ENCODE measurements around the gene KMT2C. TPM values are rescaled to one million over a fixed set of nuclear protein-coding genes. Genes with fewer than 3 reads are reported as not detected.
"Not testable (repeated sequence)": the region's sequence is repeated elsewhere in the genome, so short reads cannot be mapped to it uniquely, and the experiment has no call there.

Gene KMT2C
- total and polyA plus RNA-seq, 2 experiments from 2014 or later = 21.9 to 47.7 TPM

DNA sequence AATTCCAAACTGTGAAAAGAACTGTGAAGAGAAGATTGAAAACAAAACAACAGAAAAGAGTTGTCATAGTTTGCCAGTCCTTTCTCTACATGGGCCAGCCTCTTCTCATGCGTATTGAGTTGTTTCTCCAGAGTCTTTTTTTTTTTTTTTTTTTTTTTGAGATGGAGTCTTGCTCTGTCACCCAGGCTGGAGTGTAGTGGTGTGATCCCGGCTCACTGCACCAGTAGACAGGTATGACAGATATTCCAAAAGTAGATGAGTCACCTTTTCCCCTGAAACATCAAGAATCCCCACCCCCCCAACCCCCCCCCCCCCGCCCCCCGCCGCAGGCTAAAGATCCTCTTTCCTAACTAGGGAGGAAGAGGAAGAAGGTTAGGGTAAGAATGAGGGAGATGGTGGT lies 15.6 kb upstream of the KMT2C start:
- no peaks in the 10 kb centered on the region for H3K36me3 ChIP-seq (replicated peaks; ENCODE audit: insufficient read depth, low read depth)

GRCh38 chr7:152445386-152446008 lies 9.7 kb upstream of the KMT2C start:
- not testable (repeated sequence) for H3K4me2 ChIP-seq; DNase-seq (ENCODE audit: low spot score); H3K4me3 ChIP-seq; H3K9me2 ChIP-seq (replicated peaks; ENCODE audit: insufficient read depth); H3K9me3 ChIP-seq (ENCODE audit: low read depth); H2AFZ ChIP-seq; H3K27ac ChIP-seq; H3K27me3 ChIP-seq; H3K36me3 ChIP-seq (replicated peaks; ENCODE audit: insufficient read depth, low read depth); H4K20me1 ChIP-seq (ENCODE audit: insufficient read depth, poor library complexity, severe bottlenecking); H3K79me2 ChIP-seq; H3K4me1 ChIP-seq (ENCODE audit: insufficient read depth)
- 95% methylated on average over 18 of the region's 19 CpGs for WGBS (ENCODE audit: low lambda C conversion rate, missing lambda C conversion rate)

More for the DNA sequence above, 15.6 kb upstream of the KMT2C start:
- Histone ChIP-seq H3K27ac (no peak overlapping the region), H4K20me1 (ENCODE audit: insufficient read depth, poor library complexity, severe bottlenecking) (no peaks in the 10 kb centered on the region), H3K4me1 (ENCODE audit: insufficient read depth) (no peaks in the 10 kb centered on the region), H3K4me3 (no peak overlapping the region), H3K9me3 (ENCODE audit: low read depth) (no peaks in the 10 kb centered on the region), H3K27me3 (no peaks in the 10 kb centered on the region), H3K79me2 (no peaks in the 10 kb centered on the region), H3K4me2 (no peak overlapping the region), H3K9me2 (replicated peaks; ENCODE audit: insufficient read depth) (no peaks in the 10 kb centered on the region), H2AFZ (no peak overlapping the region)
- TF ChIP-seq CTCF (IDR thresholded peaks at IDR 0.05; ENCODE audit: poor library complexity) = no peak
- TF ChIP-seq EZH2 (IDR thresholded peaks at IDR 0.05; ENCODE audit: borderline replicate concordance) = no peak
- TF ChIP-seq EZH2phosphoT487 (IDR thresholded peaks at IDR 0.05; ENCODE audit: low read depth, severe bottlenecking, unreplicated experiment) = no peak
- DNase-seq (ENCODE audit: low spot score) = no peak
- 53% methylated on average over 5 of the region's 5 CpGs for WGBS (ENCODE audit: low lambda C conversion rate, missing lambda C conversion rate)

- no peaks in the 10 kb centered on the region for H3K27me3 ChIP-seq
- no peak overlapping the region for H3K4me3 ChIP-seq
- no peaks in the 10 kb centered on the region for H3K36me3 ChIP-seq (replicated peaks; ENCODE audit: insufficient read depth, low read depth)
- no peaks in the 10 kb centered on the region for H3K4me1 ChIP-seq (ENCODE audit: insufficient read depth)
- no peak overlapping the region for H3K4me2 ChIP-seq
- no peaks in the 10 kb centered on the region for H3K79me2 ChIP-seq
- H3K9me3 ChIP-seq (ENCODE audit: low read depth) = no peaks in the 10 kb centered on the region
- no peak overlapping the region for H3K27ac ChIP-seq
- WGBS (ENCODE audit: low lambda C conversion rate, missing lambda C conversion rate) = 87% methylated on average over 6 of the region's 6 CpGs
- H3K9me2 ChIP-seq (replicated peaks; ENCODE audit: insufficient read depth) = no peaks in the 10 kb centered on the region
- TF ChIP-seq CTCF (IDR thresholded peaks at IDR 0.05; ENCODE audit: poor library complexity) (no peak), EZH2phosphoT487 (IDR thresholded peaks at IDR 0.05; ENCODE audit: low read depth, severe bottlenecking, unreplicated experiment) (no peak), EZH2 (IDR thresholded peaks at IDR 0.05; ENCODE audit: borderline replicate concordance) (no peak)
- H4K20me1 ChIP-seq (ENCODE audit: insufficient read depth, poor library complexity, severe bottlenecking) = no peaks in the 10 kb centered on the region
- DNase-seq (ENCODE audit: low spot score) = no peak
- no peak overlapping the region for H2AFZ ChIP-seq
Observed at GRCh38 chr7:152443586-152443985, 7.8 kb upstream of the KMT2C start.

- no peaks in the 10 kb centered on the region for H3K9me2 ChIP-seq (replicated peaks; ENCODE audit: insufficient read depth)
- no peaks in the 10 kb centered on the region for H4K20me1 ChIP-seq (ENCODE audit: insufficient read depth, poor library complexity, severe bottlenecking)
- H3K27me3 ChIP-seq = no peaks in the 10 kb centered on the region
- H3K27ac ChIP-seq = no peak overlapping the region
- no peaks in the 10 kb centered on the region for H3K79me2 ChIP-seq
- H3K36me3 ChIP-seq (replicated peaks; ENCODE audit: insufficient read depth, low read depth) = no peaks in the 10 kb centered on the region
- no peaks in the 10 kb centered on the region for H3K9me3 ChIP-seq (ENCODE audit: low read depth)
- TF ChIP-seq EZH2phosphoT487 (IDR thresholded peaks at IDR 0.05; ENCODE audit: low read depth, severe bottlenecking, unreplicated experiment) = no peak
- no peak overlapping the region for H3K4me2 ChIP-seq
- WGBS (ENCODE audit: low lambda C conversion rate, missing lambda C conversion rate) = 96% methylated on average over 7 of the region's 7 CpGs
- no peaks in the 10 kb centered on the region for H3K4me1 ChIP-seq (ENCODE audit: insufficient read depth)
- no peak overlapping the region for H2AFZ ChIP-seq
- H3K4me3 ChIP-seq = no peak overlapping the region
- DNase-seq (ENCODE audit: low spot score) = no peak
Observed at GRCh38 chr7:152442330-152442835, 6.6 kb upstream of the KMT2C start.

GRCh38 chr7:152441810-152442209 lies 6.0 kb upstream of the KMT2C start:
- not testable (repeated sequence) for H3K4me2 ChIP-seq; H3K9me3 ChIP-seq (ENCODE audit: low read depth); H3K4me3 ChIP-seq; H4K20me1 ChIP-seq (ENCODE audit: insufficient read depth, poor library complexity, severe bottlenecking); H3K36me3 ChIP-seq (replicated peaks; ENCODE audit: insufficient read depth, low read depth); H3K27me3 ChIP-seq; H3K79me2 ChIP-seq; H3K9me2 ChIP-seq (replicated peaks; ENCODE audit: insufficient read depth); H2AFZ ChIP-seq; H3K4me1 ChIP-seq (ENCODE audit: insufficient read depth); DNase-seq (ENCODE audit: low spot score); H3K27ac ChIP-seq
- WGBS (ENCODE audit: low lambda C conversion rate, missing lambda C conversion rate) = 81% methylated on average over 8 of the region's 8 CpGs

- not testable (repeated sequence) for H3K36me3 ChIP-seq (replicated peaks; ENCODE audit: insufficient read depth, low read depth); H3K27ac ChIP-seq; H3K4me1 ChIP-seq (ENCODE audit: insufficient read depth); H3K9me2 ChIP-seq (replicated peaks; ENCODE audit: insufficient read depth); DNase-seq (ENCODE audit: low spot score); H3K4me2 ChIP-seq; H2AFZ ChIP-seq; H3K79me2 ChIP-seq; H3K9me3 ChIP-seq (ENCODE audit: low read depth); H3K27me3 ChIP-seq; H3K4me3 ChIP-seq; H4K20me1 ChIP-seq (ENCODE audit: insufficient read depth, poor library complexity, severe bottlenecking)
- WGBS (ENCODE audit: low lambda C conversion rate, missing lambda C conversion rate) = 86% methylated on average over 7 of the region's 7 CpGs
Observed at GRCh38 chr7:152441168-152441567, 5.4 kb upstream of the KMT2C start.

DNA sequence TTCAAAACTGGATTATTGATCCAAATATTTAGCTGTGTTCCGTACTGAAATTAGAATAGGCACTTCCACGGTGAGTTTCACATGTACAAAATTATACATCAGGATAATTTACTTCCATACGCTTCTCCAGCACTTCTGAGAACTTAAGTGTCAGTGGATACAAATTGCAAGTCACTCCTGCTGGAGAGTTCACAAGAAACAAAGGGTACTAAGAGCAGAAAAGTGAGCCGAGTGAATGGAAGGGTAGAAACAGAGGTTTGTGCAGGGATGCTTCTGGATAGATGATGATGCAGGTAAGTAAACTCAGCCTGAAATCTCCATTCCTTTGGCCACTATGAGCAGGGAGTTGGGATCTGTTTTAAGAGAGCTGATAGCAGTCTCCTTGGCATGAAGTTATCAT lies 2.2 kb upstream of the KMT2C start:
- not testable (repeated sequence) for DNase-seq (ENCODE audit: low spot score); H3K4me1 ChIP-seq (ENCODE audit: insufficient read depth); H3K4me3 ChIP-seq; H3K9me3 ChIP-seq (ENCODE audit: low read depth); H3K36me3 ChIP-seq (replicated peaks; ENCODE audit: insufficient read depth, low read depth); H3K27ac ChIP-seq; H3K4me2 ChIP-seq; H3K9me2 ChIP-seq (replicated peaks; ENCODE audit: insufficient read depth); H3K27me3 ChIP-seq; H2AFZ ChIP-seq
- H3K79me2 ChIP-seq = peaks cover 22% of the 10 kb centered on the region
- peaks cover 20% of the 10 kb centered on the region for H4K20me1 ChIP-seq (ENCODE audit: insufficient read depth, poor library complexity, severe bottlenecking)
- WGBS (ENCODE audit: low lambda C conversion rate, missing lambda C conversion rate) = 82% methylated on average over 4 of the region's 4 CpGs
